MV-4-11 (cell line): ENCODE measurements around the gene TBCD.

ENCODE experiments used
- DNase-seq: peaks from one replicate; lab custom pipeline; 2025; lab: John Stamatoyannopoulos, UW

Gene TBCD

GRCh38 chr17:82907797-82908542 lies 156.1 kb downstream of the TBCD start:
- DNase-seq = no peak

DNA sequence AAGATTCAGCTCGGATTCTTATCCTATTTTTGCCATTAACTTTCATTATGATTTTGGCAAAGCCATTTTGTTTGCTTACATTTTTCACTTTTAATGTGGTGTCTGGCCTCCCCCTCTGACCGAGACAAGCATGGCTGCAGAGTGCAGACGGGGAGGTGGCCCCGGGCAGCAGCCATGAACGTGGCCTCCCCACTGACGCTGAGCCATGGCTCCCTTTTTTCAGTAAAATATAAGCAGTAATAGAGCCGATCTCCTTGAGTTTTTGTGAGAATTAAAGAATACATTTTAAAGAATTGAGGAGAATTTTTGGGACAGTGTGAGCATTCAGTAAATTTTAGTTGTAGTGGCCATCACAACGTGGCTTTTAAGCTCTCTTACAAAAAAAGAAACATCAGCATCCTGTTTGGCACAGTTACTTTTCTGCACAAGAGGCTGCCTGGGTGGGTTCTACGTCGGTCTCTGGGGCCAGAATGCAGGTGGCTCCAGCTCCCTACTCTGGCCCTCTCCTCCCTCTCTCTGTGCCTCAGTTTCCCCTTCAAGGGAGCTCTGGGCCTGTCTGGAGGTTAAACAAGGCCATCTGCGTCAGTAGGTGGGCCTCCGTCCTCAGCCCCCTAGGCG lies 156.8 kb downstream of the TBCD start:
- no peak for DNase-seq

DNA sequence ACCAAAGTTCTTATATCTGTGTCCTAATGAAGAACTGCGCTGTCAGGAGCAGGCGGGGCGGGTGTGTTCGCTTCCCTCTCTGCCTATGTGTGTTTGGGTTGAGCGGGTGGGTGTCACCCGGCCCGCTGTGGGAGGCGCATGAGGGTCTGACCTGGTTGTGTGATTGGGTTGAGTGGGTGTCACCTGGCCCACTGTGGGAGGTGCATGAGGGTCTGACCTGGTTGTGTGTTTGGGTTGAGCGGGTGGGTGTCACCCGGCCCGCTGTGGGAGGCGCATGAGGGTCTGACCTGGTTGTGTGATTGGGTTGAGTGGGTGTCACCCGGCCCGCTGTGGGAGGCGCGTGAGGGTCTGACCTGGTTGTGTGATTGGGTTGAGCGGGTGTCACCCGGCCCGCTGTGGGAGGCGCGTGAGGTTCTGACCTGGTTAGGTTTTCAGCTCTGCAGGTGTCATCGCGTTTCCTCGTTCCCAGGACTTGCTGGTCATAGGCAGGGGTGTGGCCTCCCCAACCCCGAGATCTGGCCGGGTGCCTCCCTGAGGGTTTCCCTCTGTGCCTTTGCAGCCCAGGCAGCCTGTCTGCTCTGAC lies 157.5 kb downstream of the TBCD start:
- DNase-seq = no peak

DNA sequence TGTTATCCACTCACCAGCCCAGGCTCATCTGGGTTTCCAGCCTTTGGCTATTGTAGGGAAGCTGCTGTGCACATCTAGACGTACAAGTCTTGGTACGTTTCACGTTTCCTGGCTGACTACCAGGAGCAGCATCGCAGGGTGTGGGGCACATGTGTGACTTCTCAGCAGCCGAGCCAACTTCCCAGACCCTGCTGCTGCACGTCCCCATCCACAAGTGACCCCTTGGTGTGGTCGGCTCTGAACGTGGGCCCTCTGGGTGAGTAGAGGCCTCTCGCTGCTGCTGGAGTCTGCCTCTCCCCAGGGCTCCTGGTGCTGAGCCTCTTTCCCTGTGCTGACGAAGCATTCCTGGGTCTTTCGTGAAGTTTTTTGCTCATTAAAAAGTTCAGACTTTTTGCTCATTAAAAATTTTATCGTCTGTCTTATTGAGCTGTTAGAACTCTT lies 158.2 kb downstream of the TBCD start:
- no peak for DNase-seq

- DNase-seq = no peak
Measured at GRCh38 chr17:82910770-82911169, 158.9 kb downstream of the TBCD start.

GRCh38 chr17:82911822-82912221 lies 160.0 kb downstream of the TBCD start:
- peak; percentile 57 for DNase-seq

- no peak for DNase-seq
Measured at GRCh38 chr17:82912484-82913089, 160.7 kb downstream of the TBCD start.

DNA sequence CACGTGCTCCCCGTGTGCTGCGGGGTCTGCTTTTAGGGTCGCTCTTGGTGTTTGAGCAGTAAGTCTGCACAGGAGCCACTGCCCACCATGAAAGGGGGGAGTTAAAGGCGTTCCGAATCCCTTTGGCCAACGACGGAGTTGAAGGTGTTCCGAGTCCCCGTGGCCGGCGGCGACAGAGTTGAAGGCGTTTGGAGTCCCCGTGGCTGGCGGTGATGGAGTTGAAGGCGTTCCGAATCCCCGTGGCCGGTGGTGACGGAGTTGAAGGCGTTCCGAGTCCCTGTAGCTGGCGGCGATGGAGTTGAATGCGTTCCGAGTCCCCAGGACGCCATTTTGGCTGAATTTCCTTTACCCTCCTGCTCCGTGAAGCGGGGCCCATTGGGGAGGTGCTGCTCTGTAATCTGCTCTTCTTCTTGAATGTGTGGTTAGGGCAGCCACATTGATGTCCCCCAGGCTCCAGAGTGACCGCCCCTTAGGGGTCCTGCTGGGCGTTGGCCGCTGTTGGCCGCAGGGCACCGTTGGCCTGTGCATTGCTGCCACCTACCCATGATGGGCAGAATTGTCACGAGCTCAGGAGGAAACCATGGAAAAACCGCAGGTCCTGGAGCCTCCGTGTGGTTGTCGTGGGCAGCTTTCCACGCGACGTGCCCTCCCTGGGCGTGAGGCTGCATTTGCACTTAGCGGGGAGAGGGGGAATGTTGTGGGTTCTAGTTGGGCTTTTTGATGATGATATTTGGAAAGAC lies 161.6 kb downstream of the TBCD start:
- no peak for DNase-seq

DNA sequence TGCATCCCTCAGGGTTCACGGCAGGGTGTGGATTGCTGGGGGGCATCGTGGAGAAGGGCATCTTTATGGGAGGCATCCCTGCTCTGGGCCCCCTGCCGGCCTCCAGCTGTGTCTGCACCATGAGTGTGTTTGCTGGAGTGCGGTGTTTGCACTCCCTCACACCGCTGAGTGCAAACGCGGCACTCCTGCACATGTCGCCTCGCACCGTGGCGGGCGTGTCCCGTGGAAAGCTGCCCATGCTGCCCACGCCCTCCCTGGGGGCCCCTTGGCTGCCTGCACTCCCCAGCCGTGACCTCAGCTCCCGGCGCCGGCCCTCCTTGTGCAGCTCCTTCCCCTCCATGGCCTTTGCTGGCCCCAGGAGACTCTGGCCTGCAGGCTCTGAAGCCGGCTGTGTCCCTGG lies 162.5 kb downstream of the TBCD start:
- DNase-seq = no peak

DNA sequence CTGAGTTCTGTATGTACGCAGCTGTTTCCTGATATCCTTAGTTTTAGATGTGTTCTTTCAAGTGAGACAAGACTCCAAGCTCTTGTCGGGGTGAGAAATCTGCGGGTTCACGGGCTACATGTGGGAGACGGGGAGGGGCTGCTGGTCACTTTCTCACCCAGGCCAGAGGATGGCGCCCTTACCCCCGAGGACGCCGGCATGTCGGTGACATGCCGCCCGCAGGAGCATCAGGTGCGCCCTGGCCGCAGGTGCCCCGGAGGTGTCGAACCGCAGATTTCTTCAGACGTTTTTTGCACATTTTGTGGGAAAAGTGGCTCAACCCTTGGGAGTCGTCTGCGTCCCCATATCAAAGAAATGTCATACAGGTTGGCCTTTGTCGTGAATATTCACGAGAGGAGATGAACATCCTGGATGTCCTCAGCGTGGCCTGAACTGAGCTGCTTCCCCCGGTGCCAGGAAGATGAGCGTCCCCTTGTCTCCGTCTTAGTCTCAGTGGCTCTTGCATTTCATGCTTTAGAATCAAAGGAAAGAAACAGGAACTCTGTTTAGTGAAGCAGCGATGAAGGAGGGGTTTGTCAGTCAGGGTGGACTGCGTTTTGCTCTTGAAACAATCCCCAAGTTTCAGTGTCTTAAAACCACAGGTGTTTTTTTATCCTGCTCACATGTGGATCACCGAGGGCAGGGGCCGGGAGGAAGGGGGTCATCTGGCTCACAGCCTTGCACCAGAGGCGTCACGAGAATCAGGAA lies 163.3 kb downstream of the TBCD start:
- DNase-seq = no peak

DNA sequence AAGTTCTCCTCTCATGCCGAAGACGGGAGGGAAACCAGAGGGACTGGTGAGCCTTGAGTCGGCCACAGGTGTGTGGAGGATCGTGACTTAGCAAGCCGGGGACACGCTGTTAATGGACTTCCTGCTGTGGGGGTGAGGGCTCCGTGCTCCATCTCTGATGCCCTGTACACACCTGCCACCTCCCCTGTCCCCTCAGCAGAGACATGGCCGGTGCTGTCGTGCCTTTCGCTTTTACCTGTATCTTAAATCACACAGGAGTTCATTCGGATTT lies 163.8 kb downstream of the TBCD start:
- DNase-seq = no peak

GRCh38 chr17:82917699-82918345 lies 166.0 kb downstream of the TBCD start:
- DNase-seq = peak; percentile 92

- no peak for DNase-seq
Measured at GRCh38 chr17:82918508-82918907, 166.6 kb downstream of the TBCD start.

DNA sequence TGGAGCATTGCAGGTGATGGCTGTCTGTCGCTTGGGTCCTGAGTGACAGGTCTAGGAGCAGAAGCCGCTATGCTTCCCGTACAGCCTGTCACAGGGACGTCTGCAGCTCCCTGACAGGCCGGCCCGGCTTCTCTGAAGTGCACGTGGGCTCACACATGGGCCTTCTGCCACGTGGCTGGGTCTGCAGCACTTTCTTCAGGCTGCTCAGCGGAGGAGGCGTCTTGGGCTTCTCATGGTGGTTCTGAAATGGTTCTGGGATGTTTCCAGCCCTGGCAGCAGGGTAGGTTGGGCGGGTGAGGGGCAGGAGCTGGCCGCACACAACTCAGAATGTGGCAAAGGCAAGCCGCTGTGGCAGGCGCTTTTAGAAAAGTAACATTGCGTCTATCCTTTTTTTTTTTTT lies 168.3 kb downstream of the TBCD start:
- DNase-seq = no peak

GRCh38 chr17:82920715-82921114 lies 168.8 kb downstream of the TBCD start:
- DNase-seq = no peak

GRCh38 chr17:82921426-82921825 lies 169.6 kb downstream of the TBCD start:
- DNase-seq = no peak

GRCh38 chr17:82922646-82923045 lies 170.8 kb downstream of the TBCD start:
- no peak for DNase-seq

DNA sequence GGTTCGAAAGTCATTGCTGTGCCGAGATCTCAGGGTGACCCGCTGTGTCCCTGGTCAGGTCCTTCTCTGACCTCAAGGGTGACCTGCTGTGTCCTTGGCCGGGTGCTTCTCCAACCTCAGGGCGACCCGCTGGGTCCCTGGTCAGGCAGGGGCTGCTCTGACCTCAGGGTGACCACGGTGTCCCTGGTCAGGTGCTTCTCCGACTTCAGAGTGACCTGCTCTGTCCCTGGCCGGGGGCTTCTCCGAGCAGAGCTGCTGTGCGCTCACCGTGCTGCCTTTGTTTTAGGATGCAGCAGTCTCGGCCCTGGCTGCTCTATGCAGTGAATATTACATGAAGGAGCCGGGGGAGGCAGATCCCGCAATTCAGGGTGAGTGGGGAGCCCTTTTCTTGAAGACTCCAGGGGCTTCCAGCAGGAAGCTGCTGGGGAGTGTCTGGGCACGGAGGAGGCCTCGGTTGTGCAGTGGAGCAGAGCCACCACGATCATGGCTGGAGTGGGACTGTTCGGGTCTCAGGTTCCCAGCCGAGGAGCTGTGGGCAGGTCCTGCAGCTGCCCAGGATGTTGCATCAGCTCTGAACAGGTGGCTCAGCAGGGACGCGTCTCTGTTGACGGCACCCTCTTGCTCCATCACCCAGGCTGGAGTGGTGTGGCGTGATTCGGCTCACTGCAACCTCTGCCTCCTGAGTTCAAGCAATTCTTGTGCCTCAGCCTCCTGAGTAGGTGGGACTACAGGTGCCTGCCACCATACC lies 171.7 kb downstream of the TBCD start:
- DNase-seq = no peak

DNA sequence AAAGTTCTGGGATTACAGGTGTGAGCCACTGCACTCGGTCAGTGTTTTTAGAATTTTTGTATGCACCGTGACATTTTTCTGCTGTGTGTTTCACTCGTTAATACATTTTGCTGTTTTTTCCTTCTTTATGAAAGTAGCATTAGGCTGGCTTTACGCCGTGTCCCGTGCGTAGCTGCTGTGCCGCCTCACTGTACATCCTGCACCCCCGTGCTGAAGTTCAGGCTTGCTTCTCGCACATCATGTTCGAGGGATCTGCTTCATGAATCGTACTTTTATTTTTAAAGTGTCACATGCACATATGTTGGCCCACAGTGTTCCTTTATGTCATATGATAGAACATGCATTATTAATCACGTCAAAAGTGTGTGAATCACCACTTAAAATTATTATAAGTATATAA lies 172.3 kb downstream of the TBCD start:
- DNase-seq = no peak

- no peak for DNase-seq
Measured at GRCh38 chr17:82924812-82925211, 172.9 kb downstream of the TBCD start.

- DNase-seq = no peak
Measured at GRCh38 chr17:82925336-82925735, 173.5 kb downstream of the TBCD start.
